KMS-11 (cell line): Measurements from ENCODE around the gene ITPR1.

Source experiments
- H2AFZ ChIP-seq: fragments of 200-600 bp; sonication (generic); 2 replicates; pipeline ENCODE4 v1.6.1; 2016; ENCODE audit warnings: antibody characterized with exemption, mixed run types, low read depth
- H3K27ac ChIP-seq: fragments of 200-600 bp; sonication (generic); 2 replicates; pipeline ENCODE4 v1.6.1; 2016; ENCODE audit warnings: mild to moderate bottlenecking, mixed run types
- H3K27me3 ChIP-seq: fragments of 200-600 bp; sonication (generic); 2 replicates; pipeline ENCODE4 v1.6.1; 2017; ENCODE audit warnings: mild to moderate bottlenecking, low read depth, mixed run types, moderate library complexity; ENCODE audit not compliant: insufficient read depth
- H3K36me3 ChIP-seq: fragments of 200-600 bp; sonication (generic); 2 replicates; pipeline ENCODE4 v1.6.1; 2017; ENCODE audit warnings: mild to moderate bottlenecking, mixed run types; ENCODE audit not compliant: insufficient read depth
- H3K4me1 ChIP-seq: fragments of 200-600 bp; sonication (generic); 2 replicates; pipeline ENCODE4 v1.6.1; 2016; ENCODE audit warnings: mild to moderate bottlenecking, low read depth, mixed run types; ENCODE audit not compliant: poor library complexity, severe bottlenecking
- H3K4me2 ChIP-seq: fragments of 200-600 bp; sonication (generic); 2 replicates; pipeline ENCODE4 v1.7.0; 2016; ENCODE audit warnings: mild to moderate bottlenecking, mixed run types
- H3K4me3 ChIP-seq: fragments of 200-600 bp; sonication (generic); IDR thresholded peaks from 2 replicates; pipeline ENCODE4 v1.6.1; 2017; ENCODE audit warnings: low read depth, low read length, mixed read lengths; ENCODE audit not compliant: insufficient read depth
- H3K79me2 ChIP-seq: fragments of 200-600 bp; sonication (generic); 2 replicates; pipeline ENCODE4 v1.6.1; 2016; ENCODE audit warnings: low read depth, mixed run types; ENCODE audit not compliant: insufficient read depth
- H3K9ac ChIP-seq: fragments of 200-600 bp; sonication (generic); 2 replicates; pipeline ENCODE4 v1.6.1; 2016; ENCODE audit warnings: mild to moderate bottlenecking, mixed run types
- H4K20me1 ChIP-seq: fragments of 200-600 bp; sonication (generic); 2 replicates; pipeline ENCODE4 v1.6.1; 2016; ENCODE audit warnings: mild to moderate bottlenecking, mixed run types; ENCODE audit not compliant: insufficient read depth
- CTCF ChIP-seq: fragments of 200-600 bp; sonication (generic); conservative IDR thresholded peaks from 2 replicates; pipeline ENCODE4 v1.6.1; 2017; ENCODE audit warnings: low read depth, mild to moderate bottlenecking, antibody characterized with exemption, low read length, moderate library complexity, mixed read lengths

Gene ITPR1

GRCh38 chr3:4791358-4791757 is 298.2 kb downstream of the ITPR1 start:
- no peak overlapping the region for H3K4me2 ChIP-seq
- H3K4me1 ChIP-seq, result no peaks in the 10 kb centered on the region
- H4K20me1 ChIP-seq, result no peaks in the 10 kb centered on the region
- H3K9ac ChIP-seq, result no peak overlapping the region
- H3K36me3 ChIP-seq, result no peaks in the 10 kb centered on the region
- no peak overlapping the region for H2AFZ ChIP-seq
- H3K79me2 ChIP-seq, result no peaks in the 10 kb centered on the region
- no peak overlapping the region for H3K27ac ChIP-seq
- no peaks in the 10 kb centered on the region for H3K27me3 ChIP-seq
- H3K4me3 ChIP-seq, result no peak overlapping the region
- TF ChIP-seq CTCF, result no peak

GRCh38 chr3:4793311-4793710 is 300.2 kb downstream of the ITPR1 start:
- Histone ChIP-seq H3K36me3 (no peaks in the 10 kb centered on the region), H3K4me3 (no peak overlapping the region), H3K27me3 (no peaks in the 10 kb centered on the region), H3K4me2 (no peak overlapping the region), H4K20me1 (no peaks in the 10 kb centered on the region), H3K4me1 (no peaks in the 10 kb centered on the region), H3K27ac (no peak overlapping the region), H3K79me2 (no peaks in the 10 kb centered on the region), H3K9ac (no peak overlapping the region), H2AFZ (no peak overlapping the region)
- no peak for TF ChIP-seq CTCF

GRCh38 chr3:4794331-4794730 is 301.2 kb downstream of the ITPR1 start:
- Histone ChIP-seq H3K4me1 (no peaks in the 10 kb centered on the region), H3K4me2 (no peak overlapping the region), H3K36me3 (no peaks in the 10 kb centered on the region), H2AFZ (no peak overlapping the region), H3K4me3 (no peak overlapping the region), H3K9ac (no peak overlapping the region), H3K27ac (no peak overlapping the region), H3K27me3 (no peaks in the 10 kb centered on the region), H3K79me2 (no peaks in the 10 kb centered on the region), H4K20me1 (no peaks in the 10 kb centered on the region)
- no peak for TF ChIP-seq CTCF

- H3K4me3 ChIP-seq, result no peak overlapping the region
- H3K4me2 ChIP-seq, result no peak overlapping the region
Measured at GRCh38 chr3:4794798-4795197, 301.6 kb downstream of the ITPR1 start.

More at GRCh38 chr3:4794798-4795197, 301.6 kb downstream of the ITPR1 start:
- no peaks in the 10 kb centered on the region for H4K20me1 ChIP-seq
- no peaks in the 10 kb centered on the region for H3K79me2 ChIP-seq
- H2AFZ ChIP-seq, result no peak overlapping the region
- H3K27ac ChIP-seq, result no peak overlapping the region
- H3K36me3 ChIP-seq, result no peaks in the 10 kb centered on the region
- H3K9ac ChIP-seq, result no peak overlapping the region
- no peaks in the 10 kb centered on the region for H3K27me3 ChIP-seq
- TF ChIP-seq CTCF, result no peak
- no peaks in the 10 kb centered on the region for H3K4me1 ChIP-seq
